Hair follicle dermal papilla cell (primary cell): ENCODE results near the gene ACOD1. TPM values are rescaled to one million over a fixed set of nuclear protein-coding genes. Genes with fewer than 3 reads are reported as not detected.

Experiments used
- total RNA-seq: library from RNA; depleted of rRNA; stranded (reverse); fragments of >200 nt; gene quantifications from 2 replicates; pipeline ENCODE4 v1.2.3, GENCODE V29; 2012

The ACOD1 gene
- not detected in 2 replicates for total RNA-seq

DNA sequence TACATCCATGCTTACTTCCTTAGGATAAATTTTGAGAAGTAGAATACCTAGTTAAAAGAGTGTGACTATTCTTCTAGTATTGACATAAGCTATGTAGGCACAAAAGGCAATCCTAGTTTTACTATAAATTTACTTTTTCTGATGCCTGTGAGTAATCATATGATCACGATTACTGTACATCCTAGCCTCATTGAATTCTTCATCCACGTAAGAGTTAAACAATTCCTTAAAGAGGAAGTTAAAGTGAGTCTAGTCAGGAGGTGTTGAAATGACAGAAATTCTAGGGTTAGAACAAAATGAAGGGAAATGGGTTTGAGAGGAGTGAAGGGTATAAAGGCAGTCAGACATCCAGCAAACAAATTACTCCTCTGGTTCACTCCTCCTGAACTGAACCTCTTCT lies at the start of gene ACOD1:
Gene ACOD1 (plus strand): TSS at position 363 of the 400 bp plus-strand sequence. CDS start 48 bp downstream, outside the sequence.

DNA sequence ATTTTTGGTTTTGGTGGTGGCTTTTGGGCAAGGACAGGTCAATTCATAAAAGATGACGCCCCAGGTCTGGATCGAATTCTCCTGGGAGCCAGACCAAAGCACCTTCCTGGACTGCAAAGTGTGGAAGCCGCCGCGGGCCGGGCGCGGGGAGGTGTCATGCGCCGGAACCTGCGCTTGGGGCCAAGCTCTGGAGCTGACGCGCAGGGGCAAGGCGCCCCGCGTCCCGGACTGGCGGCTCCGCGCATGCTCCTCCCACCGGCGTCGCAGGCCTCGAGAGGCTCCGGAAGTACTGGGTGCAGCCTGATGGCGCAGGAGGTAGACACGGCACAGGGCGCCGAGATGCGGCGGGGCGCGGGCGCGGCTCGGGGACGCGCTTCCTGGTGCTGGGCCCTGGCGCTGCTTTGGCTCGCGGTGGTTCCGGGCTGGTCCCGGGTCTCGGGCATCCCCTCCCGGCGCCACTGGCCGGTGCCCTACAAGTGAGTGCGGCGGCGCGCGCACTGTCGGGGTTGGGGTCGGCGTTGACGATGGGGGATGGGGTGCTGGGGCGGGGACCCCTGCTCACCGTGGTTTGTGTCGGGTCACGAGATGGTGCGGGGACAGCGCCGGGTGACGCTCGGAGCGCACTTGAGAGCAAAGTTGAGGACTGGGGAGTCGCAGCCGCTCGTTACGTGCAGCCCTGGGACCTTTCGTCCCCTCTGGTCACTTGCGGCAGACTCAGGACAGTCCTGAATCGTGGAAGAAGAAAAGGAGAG lies 43.7 kb downstream of the ACOD1 start, which contains the start of gene CLN5:
Gene CLN5 (plus strand): TSS at position 286 of the 752 bp plus-strand sequence. CDS start 18 bp downstream, at position 304.

Other genes starting within 250 kb of the ACOD1 start
- 35.6 and 35.7 TPM in 2 replicates for gene KCTD12, start 62.1 kb upstream of the ACOD1 start, total RNA-seq
- 27.1 and 28.2 TPM in 2 replicates for gene CLN5, start 43.6 kb downstream of the ACOD1 start, total RNA-seq
- 81.0 and 97.2 TPM in 2 replicates for gene FBXL3, start 78.6 kb downstream of the ACOD1 start, total RNA-seq